ENCODE measurements around the gene CCDC6. TPM values are rescaled to one million over a fixed set of nuclear protein-coding genes. Genes with fewer than 3 reads are reported as not detected.

Gene CCDC6
- total RNA-seq, 1 experiment from 2014 or later: 54.9 TPM

DNA sequence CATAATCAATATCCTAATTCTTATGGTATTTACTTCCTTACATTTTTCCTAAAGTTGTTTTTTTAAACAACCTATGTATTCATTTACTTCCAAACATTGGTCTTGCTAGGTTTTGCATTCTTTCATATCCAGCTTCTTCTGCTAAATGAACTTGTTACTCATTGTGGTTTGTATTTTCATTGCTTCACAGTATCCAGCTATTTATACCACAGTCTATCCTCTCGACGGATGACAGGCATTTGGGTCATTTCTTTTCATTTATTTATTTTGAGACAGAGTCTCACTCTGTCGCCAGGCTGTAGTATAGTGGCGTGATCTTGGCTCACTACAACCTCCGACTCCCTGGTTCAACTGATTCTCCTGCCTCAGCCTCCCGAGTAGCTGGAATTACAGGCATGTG lies 66.8 kb downstream of the CCDC6 start:
- H3K4me3 ChIP-seq (replicated peaks in 1 of 2; ENCODE audit: low read depth in 1 of 2, low read length in 2 of 2): no peak overlapping the region
- H3K27ac ChIP-seq (ENCODE audit: low read depth, low read length): no peak overlapping the region
- H3K79me2 ChIP-seq (ENCODE audit: insufficient read depth, low read length): no peaks in the 10 kb centered on the region
- RAD21 ChIA-PET (ENCODE audit: low non-redundant PET in 1 of 2, low total read pairs in 2 of 2, uncharacterized antibody in 2 of 2, unreplicated experiment in 2 of 2): no interaction called here
- H3K27me3 ChIP-seq (ENCODE audit: insufficient read depth, low read length): no peaks in the 10 kb centered on the region
- H3K9ac ChIP-seq (ENCODE audit: low read length): no peak overlapping the region
- intact Hi-C loops (cut with micrococcal nuclease): loop anchor here (10.0 kb wide), 1 partner anchor 885 kb away; no protein-coding TSS in a partner anchor
- no TSS peak for BruUV-seq (replicated peaks)
- CTCF ChIA-PET: interaction anchor here (1.2 kb wide), 1 partner anchor 9 kb away, joined by 5 read pairs; no protein-coding TSS in a partner anchor
- TF ChIP-seq, protein P1, sequence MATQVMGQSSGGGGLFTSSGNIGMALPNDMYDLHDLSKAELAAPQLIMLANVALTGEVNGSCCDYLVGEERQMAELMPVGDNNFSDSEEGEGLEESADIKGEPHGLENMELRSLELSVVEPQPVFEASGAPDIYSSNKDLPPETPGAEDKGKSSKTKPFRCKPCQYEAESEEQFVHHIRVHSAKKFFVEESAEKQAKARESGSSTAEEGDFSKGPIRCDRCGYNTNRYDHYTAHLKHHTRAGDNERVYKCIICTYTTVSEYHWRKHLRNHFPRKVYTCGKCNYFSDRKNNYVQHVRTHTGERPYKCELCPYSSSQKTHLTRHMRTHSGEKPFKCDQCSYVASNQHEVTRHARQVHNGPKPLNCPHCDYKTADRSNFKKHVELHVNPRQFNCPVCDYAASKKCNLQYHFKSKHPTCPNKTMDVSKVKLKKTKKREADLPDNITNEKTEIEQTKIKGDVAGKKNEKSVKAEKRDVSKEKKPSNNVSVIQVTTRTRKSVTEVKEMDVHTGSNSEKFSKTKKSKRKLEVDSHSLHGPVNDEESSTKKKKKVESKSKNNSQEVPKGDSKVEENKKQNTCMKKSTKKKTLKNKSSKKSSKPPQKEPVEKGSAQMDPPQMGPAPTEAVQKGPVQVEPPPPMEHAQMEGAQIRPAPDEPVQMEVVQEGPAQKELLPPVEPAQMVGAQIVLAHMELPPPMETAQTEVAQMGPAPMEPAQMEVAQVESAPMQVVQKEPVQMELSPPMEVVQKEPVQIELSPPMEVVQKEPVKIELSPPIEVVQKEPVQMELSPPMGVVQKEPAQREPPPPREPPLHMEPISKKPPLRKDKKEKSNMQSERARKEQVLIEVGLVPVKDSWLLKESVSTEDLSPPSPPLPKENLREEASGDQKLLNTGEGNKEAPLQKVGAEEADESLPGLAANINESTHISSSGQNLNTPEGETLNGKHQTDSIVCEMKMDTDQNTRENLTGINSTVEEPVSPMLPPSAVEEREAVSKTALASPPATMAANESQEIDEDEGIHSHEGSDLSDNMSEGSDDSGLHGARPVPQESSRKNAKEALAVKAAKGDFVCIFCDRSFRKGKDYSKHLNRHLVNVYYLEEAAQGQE (IDR thresholded peaks at IDR 0.05; ENCODE audit: low read depth): no peak
- TF ChIP-seq SIN3A (IDR thresholded peaks at IDR 0.05; ENCODE audit: low read depth): no peak
- TF ChIP-seq SRF (IDR thresholded peaks at IDR 0.05; ENCODE audit: low read depth): no peak
- TF ChIP-seq, protein P2, sequence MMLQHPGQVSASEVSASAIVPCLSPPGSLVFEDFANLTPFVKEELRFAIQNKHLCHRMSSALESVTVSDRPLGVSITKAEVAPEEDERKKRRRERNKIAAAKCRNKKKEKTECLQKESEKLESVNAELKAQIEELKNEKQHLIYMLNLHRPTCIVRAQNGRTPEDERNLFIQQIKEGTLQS (IDR thresholded peaks at IDR 0.05): no peak
- no peak for TF ChIP-seq CEBPB (IDR thresholded peaks at IDR 0.05; ENCODE audit: low read depth)
- TF ChIP-seq ZNF274 (IDR thresholded peaks at IDR 0.05; ENCODE audit: low read depth, low read length): no peak
- no peak for TF ChIP-seq EZH2phosphoT487 (IDR thresholded peaks at IDR 0.05; ENCODE audit: borderline replicate concordance)
- TF ChIP-seq TCF7L2 (IDR thresholded peaks at IDR 0.05; ENCODE audit: borderline replicate concordance, extremely low read depth, insufficient read depth, insufficient read length): no peak
- no peak for TF ChIP-seq YY1 (IDR thresholded peaks at IDR 0.05; ENCODE audit: extremely low read depth, insufficient replicate concordance, low read depth, low read length)
- TF ChIP-seq, protein P3, sequence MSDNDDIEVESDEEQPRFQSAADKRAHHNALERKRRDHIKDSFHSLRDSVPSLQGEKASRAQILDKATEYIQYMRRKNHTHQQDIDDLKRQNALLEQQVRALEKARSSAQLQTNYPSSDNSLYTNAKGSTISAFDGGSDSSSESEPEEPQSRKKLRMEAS (IDR thresholded peaks at IDR 0.05): no peak
- TF ChIP-seq SP1 (IDR thresholded peaks at IDR 0.05; ENCODE audit: low read depth): no peak
- TF ChIP-seq JUND (IDR thresholded peaks at IDR 0.05): no peak
- no peaks in the 10 kb centered on the region for H3K4me1 ChIP-seq (ENCODE audit: control insufficient read depth in 1 of 2, insufficient read depth in 2 of 2, low read length in 2 of 2)
- DNase-seq (ENCODE audit: low read depth, low spot score) (no peak), ATAC-seq (no peak)
- H3K4me2 ChIP-seq (ENCODE audit: low read length): no peak overlapping the region
- no peaks in the 10 kb centered on the region for H4K20me1 ChIP-seq (ENCODE audit: insufficient read depth)
- no peaks in the 10 kb centered on the region for H3K36me3 ChIP-seq (ENCODE audit: control insufficient read depth in 1 of 2, insufficient read depth in 2 of 2, low read length in 2 of 2)
- POLR2A ChIA-PET: no interaction called here
- no peaks in the 10 kb centered on the region for H3K9me2 ChIP-seq (ENCODE audit: insufficient read depth)
- no peaks in the 10 kb centered on the region for H3K9me3 ChIP-seq (ENCODE audit: control insufficient read depth in 1 of 2, insufficient read depth in 1 of 2, low read depth in 1 of 2, low read length in 2 of 2)
- no peak overlapping the region for H2AFZ ChIP-seq (ENCODE audit: low read depth, low read length, poor library complexity, severe bottlenecking)
